Keratinocyte (primary cell): Measurements from ENCODE around the gene SP6.

Source experiments
- CTCF ChIP-seq, 3 experiments: IDR thresholded peaks in 1 of 3; conservative IDR thresholded peaks in 1 of 3; optimal IDR thresholded peaks in 1 of 3; 2 replicates in 2 of 3; 3 replicates in 1 of 3; pipeline versions ENCODE3 to v1.5.1; 2011; ENCODE audit warnings: low read length in 3 of 3, mild to moderate bottlenecking in 3 of 3, moderate library complexity in 2 of 3, control low read depth in 1 of 3, inconsistent platforms in 1 of 3; ENCODE audit not compliant: insufficient read depth in 2 of 3; ENCODE audit errors: extremely low read depth in 1 of 3
- EZH2 ChIP-seq: IDR thresholded peaks from one replicate; pipeline ENCODE4 v1.6.1; 2012; ENCODE audit warnings: inconsistent platforms, mild to moderate bottlenecking, low read length, moderate library complexity

GRCh38 chr17:47830396-47831002 is 20.5 kb downstream of the SP6 start:
- TF ChIP-seq CTCF (optimal IDR thresholded peaks at IDR 0.05 in 1 of 3, IDR thresholded peaks at IDR 0.05 in 1 of 3, conservative IDR thresholded peaks at IDR 0.05 in 1 of 3; ENCODE audit: extremely low read depth in 1 of 3, insufficient read depth in 2 of 3, low read length in 3 of 3) (no peak), EZH2 (no peak)
